NB4 (cell line): ENCODE results near the gene DICER1.

ENCODE experiments used
- DNase-seq: peaks from one replicate; pipeline ENCODE4 v3.0.0; 2010; ENCODE audit warnings: low read depth
- H3K4me3 ChIP-seq: one replicate; pipeline ENCODE4 v1.5.1; 2011; ENCODE audit warnings: mild to moderate bottlenecking, low read depth, low read length, moderate library complexity
- MYC ChIP-seq: IDR thresholded peaks from 2 replicates; pipeline ENCODE4 v1.6.1; 2011; ENCODE audit warnings: low read depth, low read length
- POLR2A ChIP-seq: IDR thresholded peaks from 2 replicates; pipeline ENCODE4 v1.6.1; 2011; ENCODE audit warnings: mild to moderate bottlenecking; ENCODE audit not compliant: insufficient read length; ENCODE audit errors: extremely low read depth
- TF ChIP-seq, protein P1 (sequence below): IDR thresholded peaks from one replicate; pipeline ENCODE4 v1.5.1; 2012; ENCODE audit warnings: low read depth, low read length
- TF ChIP-seq, protein P2 (sequence below): IDR thresholded peaks from 2 replicates; pipeline ENCODE4 v1.6.1; 2011; ENCODE audit warnings: low read depth, low read length

The DICER1 gene

DNA sequence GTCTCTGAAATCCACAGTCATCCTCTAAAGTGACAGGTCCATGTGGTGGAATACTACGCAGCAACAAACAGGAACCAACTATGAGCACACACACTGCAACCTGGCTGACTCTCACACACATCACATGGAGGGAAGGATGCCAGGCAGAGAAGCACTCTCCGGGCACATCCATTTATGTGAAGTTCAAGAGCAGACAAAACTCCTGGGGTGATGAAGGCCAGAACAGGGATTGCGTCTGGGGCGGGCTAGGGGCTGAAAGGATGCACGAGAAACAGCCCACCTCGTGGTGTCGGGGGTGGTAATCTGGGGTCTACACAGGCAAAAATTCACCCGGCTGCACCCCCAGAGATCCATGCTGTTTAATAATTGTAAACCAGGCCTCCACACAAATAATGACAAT is 100.2 kb downstream of the DICER1 start:
- TF ChIP-seq, protein P1, sequence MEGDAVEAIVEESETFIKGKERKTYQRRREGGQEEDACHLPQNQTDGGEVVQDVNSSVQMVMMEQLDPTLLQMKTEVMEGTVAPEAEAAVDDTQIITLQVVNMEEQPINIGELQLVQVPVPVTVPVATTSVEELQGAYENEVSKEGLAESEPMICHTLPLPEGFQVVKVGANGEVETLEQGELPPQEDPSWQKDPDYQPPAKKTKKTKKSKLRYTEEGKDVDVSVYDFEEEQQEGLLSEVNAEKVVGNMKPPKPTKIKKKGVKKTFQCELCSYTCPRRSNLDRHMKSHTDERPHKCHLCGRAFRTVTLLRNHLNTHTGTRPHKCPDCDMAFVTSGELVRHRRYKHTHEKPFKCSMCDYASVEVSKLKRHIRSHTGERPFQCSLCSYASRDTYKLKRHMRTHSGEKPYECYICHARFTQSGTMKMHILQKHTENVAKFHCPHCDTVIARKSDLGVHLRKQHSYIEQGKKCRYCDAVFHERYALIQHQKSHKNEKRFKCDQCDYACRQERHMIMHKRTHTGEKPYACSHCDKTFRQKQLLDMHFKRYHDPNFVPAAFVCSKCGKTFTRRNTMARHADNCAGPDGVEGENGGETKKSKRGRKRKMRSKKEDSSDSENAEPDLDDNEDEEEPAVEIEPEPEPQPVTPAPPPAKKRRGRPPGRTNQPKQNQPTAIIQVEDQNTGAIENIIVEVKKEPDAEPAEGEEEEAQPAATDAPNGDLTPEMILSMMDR: no peak
- H3K4me3 ChIP-seq: no peak overlapping the region
- no peak for DNase-seq

DNA sequence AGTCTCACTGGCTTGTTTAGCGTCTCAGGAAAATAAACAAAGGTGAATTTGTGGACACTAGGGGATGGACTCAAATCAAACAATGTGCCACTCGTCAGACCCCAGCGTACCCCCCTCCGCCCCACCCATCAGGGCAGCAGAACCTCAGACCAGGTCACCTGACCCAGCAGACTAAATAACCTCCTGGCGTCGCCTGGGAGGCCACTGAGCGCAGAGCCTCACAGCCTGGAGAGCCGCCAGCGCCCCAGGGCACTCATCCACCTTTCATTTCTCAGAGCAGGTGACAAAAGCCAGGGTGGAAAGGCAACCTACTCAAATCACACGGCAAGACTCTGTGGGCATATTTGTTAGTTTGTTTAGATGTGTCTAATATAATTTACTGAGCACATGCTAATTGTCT is 100.9 kb downstream of the DICER1 start:
- TF ChIP-seq, protein P1: no peak
- TF ChIP-seq, protein P2, sequence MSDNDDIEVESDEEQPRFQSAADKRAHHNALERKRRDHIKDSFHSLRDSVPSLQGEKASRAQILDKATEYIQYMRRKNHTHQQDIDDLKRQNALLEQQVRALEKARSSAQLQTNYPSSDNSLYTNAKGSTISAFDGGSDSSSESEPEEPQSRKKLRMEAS: no peak
- TF ChIP-seq POLR2A: no peak
- TF ChIP-seq MYC: no peak
- DNase-seq: no peak
- H3K4me3 ChIP-seq: no peak overlapping the region

DNA sequence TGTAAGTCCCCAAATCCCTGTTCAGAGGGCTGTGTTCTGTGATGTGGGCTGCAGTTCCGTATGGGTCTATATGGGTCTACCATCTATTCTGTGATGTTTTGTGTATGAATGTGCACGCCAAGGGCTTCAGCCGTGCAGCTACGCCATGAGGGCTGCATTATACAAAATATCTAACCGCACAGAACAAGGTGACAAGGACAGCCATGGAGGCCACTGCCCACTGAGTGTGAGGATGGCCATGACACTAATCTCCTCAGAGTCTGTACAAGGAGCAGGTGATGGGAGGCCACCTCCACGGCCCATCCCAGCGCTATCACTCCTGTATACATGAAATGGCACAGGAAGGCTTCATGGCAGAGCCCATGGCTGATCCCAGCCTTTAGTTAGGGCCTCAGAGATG is 102.0 kb downstream of the DICER1 start:
- no peak overlapping the region for H3K4me3 ChIP-seq
- no peak for DNase-seq
- TF ChIP-seq, protein P2: no peak
- TF ChIP-seq, protein P1: no peak
- TF ChIP-seq MYC (no peak), POLR2A (no peak)

DNA sequence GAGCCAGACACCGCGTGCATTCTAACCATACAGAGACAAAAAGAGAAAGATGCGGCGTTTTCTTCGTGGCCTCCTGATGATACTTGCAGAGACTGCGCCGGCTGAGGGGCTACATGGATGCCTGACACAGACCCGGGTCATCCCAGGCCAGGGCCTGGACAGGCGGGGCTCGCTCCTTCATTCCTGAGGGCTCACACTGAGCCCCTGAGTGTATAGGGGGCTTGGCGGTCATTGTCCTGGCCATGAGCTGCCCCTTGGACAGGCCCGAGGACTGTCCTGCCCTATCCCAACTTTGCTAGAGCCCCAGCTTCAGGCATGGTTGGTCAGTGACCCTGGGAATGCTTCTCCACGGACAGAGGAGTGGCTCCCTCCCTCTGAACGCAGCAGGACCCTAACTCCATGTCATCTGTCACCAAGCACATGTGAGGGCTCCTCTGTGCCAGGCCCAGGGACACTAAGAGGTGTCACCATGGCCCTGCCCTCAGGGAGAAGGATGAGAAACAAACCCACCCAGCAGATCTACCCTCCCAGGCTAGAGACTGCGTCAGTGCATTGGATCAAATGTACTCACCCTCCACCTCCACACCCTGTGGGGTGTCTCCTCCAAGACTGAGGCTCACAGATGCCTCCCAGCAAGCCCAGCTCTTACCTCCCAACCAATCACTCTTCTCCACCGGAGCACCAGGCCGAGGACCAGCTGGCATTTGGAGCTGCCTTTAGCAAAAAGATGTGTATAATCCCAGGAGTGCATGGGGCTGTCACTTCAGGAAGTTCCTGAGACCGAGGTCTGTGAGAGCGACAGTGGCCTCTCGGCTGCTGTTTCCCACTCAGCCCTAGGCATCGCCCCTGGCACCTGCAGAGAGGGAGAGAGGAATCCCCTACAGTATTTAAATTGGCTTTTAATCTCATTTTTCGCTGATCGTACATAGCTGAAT is 102.7 kb downstream of the DICER1 start:
- H3K4me3 ChIP-seq: no peak overlapping the region
- no peak for DNase-seq
- no peak for TF ChIP-seq MYC
- TF ChIP-seq POLR2A: no peak
- TF ChIP-seq, protein P1: no peak
- TF ChIP-seq, protein P2: no peak

DNA sequence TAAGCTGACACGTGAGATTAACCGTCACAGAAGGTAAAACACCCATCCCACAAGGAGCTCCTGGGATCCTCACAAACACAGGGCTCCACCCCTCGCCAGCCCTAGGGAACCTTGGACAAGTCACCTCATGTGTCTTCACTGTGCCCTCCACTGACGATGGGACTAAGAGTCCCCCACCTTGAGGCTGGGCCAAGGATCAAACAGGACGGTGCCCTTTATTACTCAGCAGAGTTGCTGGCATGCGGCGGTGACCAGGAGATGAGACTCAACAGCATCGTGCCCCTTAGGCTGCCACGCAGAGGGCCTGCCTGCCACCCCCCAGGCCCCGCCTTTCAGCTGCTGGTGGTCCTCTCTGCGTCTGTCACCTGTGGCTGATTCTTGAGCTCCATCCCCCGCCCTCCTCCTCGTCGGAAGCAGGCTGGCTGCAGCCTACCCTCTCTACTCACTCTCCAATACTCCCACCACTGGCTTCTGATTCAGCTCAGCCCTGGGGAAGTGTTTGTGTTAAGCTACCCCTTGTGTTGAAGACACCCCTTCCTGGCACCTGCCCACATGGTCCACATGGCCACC is 105.2 kb downstream of the DICER1 start:
- H3K4me3 ChIP-seq: no peak overlapping the region

More for the DNA sequence above, 105.2 kb downstream of the DICER1 start:
- no peak for DNase-seq
- TF ChIP-seq MYC (no peak), POLR2A (no peak)
- TF ChIP-seq, protein P2: no peak
- TF ChIP-seq, protein P1: no peak
